ENCODE results near the gene MYO18B.

DNA sequence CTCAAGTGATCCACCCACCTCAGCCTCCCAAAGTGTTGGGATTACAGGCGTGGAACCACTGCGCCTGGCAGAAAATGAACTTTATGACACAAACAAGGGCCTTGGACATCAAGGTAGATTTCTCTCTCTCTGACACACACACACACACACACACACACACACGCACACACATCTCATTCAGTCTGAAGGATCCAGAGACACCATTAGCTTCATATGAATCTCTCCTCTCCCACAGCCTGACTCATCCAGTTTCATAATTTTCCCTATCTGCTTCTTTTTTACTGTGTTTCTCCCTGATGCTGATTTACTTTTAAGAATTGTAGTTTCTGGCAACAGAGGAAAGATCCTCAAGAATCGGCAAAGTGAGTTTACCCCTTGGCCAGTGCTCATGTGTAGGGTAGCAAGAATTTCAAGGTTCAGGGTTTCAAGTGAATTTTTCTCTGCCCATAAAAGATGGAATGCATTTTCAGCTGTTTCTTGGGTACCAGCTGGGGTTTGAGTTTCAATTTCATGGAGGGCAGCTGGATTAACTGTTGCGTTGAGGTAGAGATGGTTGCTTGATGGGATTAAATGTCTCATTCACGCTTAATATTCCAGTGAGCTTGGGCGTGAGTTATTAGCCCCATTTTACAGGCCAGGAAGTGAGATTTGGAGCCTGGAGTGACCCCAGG is 3.5 kb downstream of the MYO18B start:
- TF ChIP-seq POLR2A (IDR thresholded peaks at IDR 0.05) (no peak), POLR2AphosphoS5 (IDR thresholded peaks at IDR 0.05; ENCODE audit: insufficient read depth in 1 of 2, low read depth in 1 of 2) (no peak)
- TF ChIP-seq, protein P1, sequence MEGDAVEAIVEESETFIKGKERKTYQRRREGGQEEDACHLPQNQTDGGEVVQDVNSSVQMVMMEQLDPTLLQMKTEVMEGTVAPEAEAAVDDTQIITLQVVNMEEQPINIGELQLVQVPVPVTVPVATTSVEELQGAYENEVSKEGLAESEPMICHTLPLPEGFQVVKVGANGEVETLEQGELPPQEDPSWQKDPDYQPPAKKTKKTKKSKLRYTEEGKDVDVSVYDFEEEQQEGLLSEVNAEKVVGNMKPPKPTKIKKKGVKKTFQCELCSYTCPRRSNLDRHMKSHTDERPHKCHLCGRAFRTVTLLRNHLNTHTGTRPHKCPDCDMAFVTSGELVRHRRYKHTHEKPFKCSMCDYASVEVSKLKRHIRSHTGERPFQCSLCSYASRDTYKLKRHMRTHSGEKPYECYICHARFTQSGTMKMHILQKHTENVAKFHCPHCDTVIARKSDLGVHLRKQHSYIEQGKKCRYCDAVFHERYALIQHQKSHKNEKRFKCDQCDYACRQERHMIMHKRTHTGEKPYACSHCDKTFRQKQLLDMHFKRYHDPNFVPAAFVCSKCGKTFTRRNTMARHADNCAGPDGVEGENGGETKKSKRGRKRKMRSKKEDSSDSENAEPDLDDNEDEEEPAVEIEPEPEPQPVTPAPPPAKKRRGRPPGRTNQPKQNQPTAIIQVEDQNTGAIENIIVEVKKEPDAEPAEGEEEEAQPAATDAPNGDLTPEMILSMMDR (IDR thresholded peaks at IDR 0.05) = no peak

Data from vagina (tissue), 2 donors.